Muscle layer of colon (tissue), 2 donors: ENCODE data around the gene ZNF79.

Source experiments
- H3K27ac ChIP-seq: one replicate; pipeline ENCODE4 v1.7.0; 2013; ENCODE audit warnings: low read depth, mild to moderate bottlenecking, low read length, moderate library complexity
- H3K27me3 ChIP-seq, 2 donors: one replicate each; pipeline ENCODE4 v1.7.0; 2013; ENCODE audit warnings: low read length in 2 of 2, mild to moderate bottlenecking in 2 of 2; ENCODE audit not compliant: insufficient read depth in 2 of 2, control insufficient read depth in 1 of 2
- H3K36me3 ChIP-seq: one replicate; pipeline ENCODE4 v1.7.0; 2013; ENCODE audit warnings: mild to moderate bottlenecking, low read length; ENCODE audit not compliant: insufficient read depth
- H3K4me1 ChIP-seq: one replicate; pipeline ENCODE4 v1.7.0; 2013; ENCODE audit warnings: mild to moderate bottlenecking, low read length; ENCODE audit not compliant: insufficient read depth
- H3K4me3 ChIP-seq, 2 donors: one replicate each; pipeline ENCODE4 v1.7.0; 2013; ENCODE audit warnings: low read length in 2 of 2, low read depth in 1 of 2, mild to moderate bottlenecking in 1 of 2, moderate library complexity in 1 of 2
- H3K9ac ChIP-seq: one replicate; pipeline ENCODE4 v1.7.0; 2013; ENCODE audit warnings: low read length
- H3K9me3 ChIP-seq: one replicate; pipeline ENCODE4 v1.7.0; 2013; ENCODE audit warnings: mild to moderate bottlenecking, low read length
- donor health status: abdominal sarcoma.
- donor health status: Adenocarcinoma of cecum.

ZNF79 gene

DNA sequence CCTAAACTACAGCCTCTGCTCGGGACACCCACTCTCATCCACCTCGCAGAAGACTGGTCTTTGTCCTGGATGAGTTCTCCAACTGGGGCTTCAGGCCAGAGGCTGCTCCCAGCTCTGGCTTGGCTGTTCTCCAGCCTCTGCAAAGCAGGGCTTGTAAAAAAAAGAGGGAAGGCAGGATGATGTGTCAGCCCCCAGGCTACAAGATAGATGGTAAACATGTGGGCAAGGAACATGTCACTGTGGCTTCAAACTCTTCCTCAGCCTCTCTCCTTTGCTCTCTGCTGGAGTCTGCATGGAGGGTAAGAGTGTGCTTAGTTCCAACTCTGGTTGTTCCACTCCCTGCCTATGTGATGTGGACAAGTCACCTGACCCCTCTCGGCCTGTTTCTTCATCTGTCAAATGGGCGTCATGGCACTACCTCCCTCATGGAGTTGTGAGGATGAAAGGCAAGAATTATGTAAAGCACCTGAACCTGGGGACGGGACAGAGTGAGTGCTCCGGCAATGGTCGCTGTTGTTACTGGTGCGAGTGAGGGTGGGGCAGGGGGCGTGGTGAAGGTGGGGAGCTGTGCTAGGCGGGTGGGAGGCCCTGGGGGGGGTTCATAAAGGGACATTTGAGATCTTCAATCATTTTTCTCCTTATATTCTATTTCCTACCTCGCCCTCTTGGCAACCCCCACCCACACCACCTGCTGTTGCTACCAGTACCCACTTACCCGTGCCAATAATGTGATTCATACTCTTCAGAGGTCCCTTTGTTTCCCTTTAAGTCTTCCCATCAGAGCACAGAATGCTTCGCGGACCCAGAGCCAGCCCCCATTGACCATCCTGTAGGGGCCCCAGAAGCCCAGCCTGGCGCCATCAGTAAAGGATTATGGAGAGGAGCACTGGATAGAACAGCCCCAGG lies 6.8 kb upstream of the ZNF79 start:
- Histone ChIP-seq H3K36me3 (no peaks in the 10 kb centered on the region), H3K27me3 (no peaks in the 10 kb centered on the region), H3K9ac (no peak overlapping the region), H3K4me1 (peaks cover 37% of the 10 kb centered on the region), H3K4me3 (no peak overlapping the region), H3K9me3 (no peaks in the 10 kb centered on the region), H3K27ac (peak overlapping the region; percentile 59)

DNA sequence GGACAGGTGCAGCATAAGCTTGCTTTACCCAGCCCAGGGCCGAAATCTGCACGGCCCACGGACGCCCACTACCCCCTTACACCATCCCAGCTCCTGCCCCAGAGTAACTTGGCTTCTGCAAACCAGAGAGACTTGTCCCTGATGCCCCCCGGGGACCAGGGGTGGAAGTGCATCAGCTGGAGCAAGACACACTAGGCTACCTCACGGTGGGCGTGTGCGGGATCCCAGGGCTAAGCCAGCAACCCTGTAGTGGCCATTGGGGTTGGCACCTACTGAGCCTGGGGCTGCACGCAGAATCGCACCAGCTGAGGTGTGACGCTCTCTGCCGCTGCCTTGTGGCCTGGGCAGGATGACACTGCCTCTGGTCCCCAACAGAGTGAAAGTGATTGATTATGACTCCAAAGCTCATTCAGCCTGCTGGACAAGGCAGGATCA lies 6.1 kb upstream of the ZNF79 start:
- Histone ChIP-seq H3K9ac (no peak overlapping the region), H3K27me3 (no peaks in the 10 kb centered on the region), H3K27ac (peak overlapping the region; percentile 59), H3K4me3 (no peak overlapping the region), H3K4me1 (peaks cover 43% of the 10 kb centered on the region), H3K9me3 (no peaks in the 10 kb centered on the region), H3K36me3 (no peaks in the 10 kb centered on the region)

DNA sequence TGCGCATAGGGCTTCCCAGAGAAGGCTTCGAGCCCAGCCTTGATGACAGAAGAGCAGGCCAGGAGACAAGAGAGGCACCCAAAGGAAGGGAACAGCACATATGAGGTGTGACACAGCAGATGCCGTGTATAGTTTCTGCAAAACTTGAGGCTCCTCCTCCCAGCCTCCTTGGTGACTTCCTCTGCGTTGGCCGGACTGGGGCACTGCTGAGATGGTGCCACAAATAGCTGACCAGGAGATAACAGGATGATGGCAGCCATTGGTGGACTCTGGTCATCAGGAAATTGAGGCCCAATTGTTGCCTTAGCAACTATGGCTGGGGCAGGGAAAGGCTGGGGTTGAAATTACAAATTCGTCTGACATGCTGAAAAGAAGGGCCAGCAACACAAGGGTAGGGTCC lies 4.8 kb upstream of the ZNF79 start:
- Histone ChIP-seq H3K27me3 (no peaks in the 10 kb centered on the region), H3K9me3 (no peaks in the 10 kb centered on the region), H3K4me3 (no peak overlapping the region), H3K9ac (no peak overlapping the region), H3K27ac (peak overlapping the region; percentile 75), H3K4me1 (peaks cover 46% of the 10 kb centered on the region), H3K36me3 (no peaks in the 10 kb centered on the region)

DNA sequence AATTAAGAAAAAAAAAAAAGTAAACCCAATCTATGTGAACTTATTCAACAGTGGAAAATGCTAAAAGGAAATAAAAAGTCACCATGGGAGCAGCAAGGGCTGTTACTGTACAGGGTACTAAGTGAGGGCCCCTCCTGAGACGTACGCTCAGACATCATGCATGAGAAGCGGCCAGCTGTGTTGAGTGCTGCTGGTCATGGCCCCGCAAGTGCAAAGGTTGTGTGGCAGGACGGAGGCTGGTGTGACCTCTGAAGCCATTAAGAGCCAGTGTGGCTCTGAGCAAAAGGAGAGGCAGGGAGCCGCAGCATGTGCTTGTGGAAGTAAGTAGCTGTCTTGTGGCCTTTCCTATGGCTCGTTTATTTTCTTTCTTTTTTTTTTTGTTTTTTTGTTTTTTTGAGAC lies 3.1 kb upstream of the ZNF79 start:
- Histone ChIP-seq H3K27me3 (no peaks in the 10 kb centered on the region), H3K4me1 (peaks cover 44% of the 10 kb centered on the region), H3K9ac (no peak overlapping the region), H3K36me3 (no peaks in the 10 kb centered on the region), H3K27ac (no peak overlapping the region), H3K9me3 (no peaks in the 10 kb centered on the region), H3K4me3 (no peak overlapping the region)

DNA sequence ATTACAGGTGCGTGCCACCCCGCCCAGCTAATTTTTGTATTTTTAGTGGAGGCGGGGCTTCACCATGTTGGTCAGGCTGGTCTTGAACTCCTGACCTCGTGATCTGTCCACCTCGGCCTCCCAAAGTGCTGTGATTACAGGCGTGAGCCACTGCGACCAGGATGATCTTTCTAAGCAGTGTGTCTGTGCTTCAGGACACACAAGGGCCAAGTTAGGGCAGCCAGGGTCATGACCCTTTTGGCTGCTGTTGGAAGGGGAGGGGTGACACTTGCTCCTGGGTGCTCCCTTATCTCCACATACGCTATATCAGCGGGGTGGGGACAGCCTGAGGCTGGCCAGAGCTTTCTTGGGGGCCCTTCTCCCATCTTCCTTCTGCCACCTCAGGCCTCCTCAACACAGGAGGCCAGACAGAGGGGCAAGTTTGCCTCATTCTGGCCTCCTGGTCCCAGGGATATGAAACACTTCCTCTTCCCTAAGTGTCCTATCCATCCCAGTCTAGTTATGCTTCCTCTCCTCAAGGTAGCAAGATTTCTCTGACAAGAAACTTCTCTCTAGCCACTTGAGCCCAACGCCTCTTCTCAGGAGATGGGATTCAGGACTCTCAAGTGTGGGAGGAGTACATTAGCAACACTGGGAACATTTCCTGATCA lies 1.9 kb upstream of the ZNF79 start:
- Histone ChIP-seq H3K4me3 (peak overlapping the region in 1 of 2 donors; percentile 93), H3K27me3 (no peaks in the 10 kb centered on the region), H3K4me1 (peaks cover 39% of the 10 kb centered on the region), H3K9me3 (no peaks in the 10 kb centered on the region), H3K27ac (no peak overlapping the region), H3K36me3 (no peaks in the 10 kb centered on the region), H3K9ac (peak overlapping the region; percentile 69)

DNA sequence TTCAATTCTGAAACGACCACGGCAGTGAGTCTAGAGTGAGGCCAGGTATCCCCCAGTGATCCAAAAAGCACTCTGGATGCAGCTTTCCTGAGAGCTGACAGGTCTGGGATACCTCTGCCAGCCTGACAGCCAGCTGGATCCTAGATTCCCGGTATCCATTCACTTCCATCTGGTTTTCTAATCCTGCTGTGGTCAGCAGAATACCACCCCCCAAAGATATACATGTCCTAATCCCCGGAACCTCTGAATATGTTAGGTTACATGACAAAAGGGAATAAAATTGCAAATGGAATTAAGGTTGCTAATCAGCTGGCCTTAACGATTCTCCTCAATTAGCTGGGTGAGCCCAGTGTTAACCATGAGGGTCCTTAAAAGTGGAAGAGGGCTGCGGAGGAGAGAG lies 1.4 kb upstream of the ZNF79 start:
- Histone ChIP-seq H3K4me3 (peak overlapping the region in 1 of 2 donors; percentile 93), H3K27ac (no peak overlapping the region), H3K9ac (peak overlapping the region; percentile 69), H3K27me3 (no peaks in the 10 kb centered on the region), H3K9me3 (no peaks in the 10 kb centered on the region), H3K36me3 (no peaks in the 10 kb centered on the region), H3K4me1 (peaks cover 36% of the 10 kb centered on the region)

DNA sequence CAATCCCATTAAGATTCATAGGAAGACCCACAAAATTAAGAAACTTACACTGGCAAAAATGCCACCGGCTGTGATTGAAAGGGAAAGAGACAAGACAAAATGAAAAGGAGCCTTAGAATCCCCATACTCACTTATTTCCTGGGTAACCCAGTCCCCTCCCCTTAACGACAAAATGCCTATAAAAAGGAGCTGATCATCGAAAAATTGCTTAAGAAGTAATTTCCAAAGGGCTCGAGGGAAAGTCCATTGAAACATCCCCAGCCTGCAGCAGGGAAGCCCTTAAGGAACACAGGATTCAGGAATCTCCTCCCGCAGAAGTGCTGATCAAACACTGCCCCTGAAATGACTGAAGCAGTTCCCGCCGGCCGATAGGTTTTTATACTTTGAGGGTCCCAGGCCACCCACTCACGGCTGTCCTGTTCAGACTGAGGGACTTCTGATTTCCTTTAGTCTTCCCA lies 677 bp upstream of the ZNF79 start:
- Histone ChIP-seq H3K27me3 (no peaks in the 10 kb centered on the region), H3K36me3 (peaks cover 3% of the 10 kb centered on the region), H3K27ac (peak overlapping the region; percentile 64), H3K9ac (peak overlapping the region; percentile 69), H3K9me3 (no peaks in the 10 kb centered on the region), H3K4me3 (peak overlapping the region; percentile 93), H3K4me1 (peaks cover 36% of the 10 kb centered on the region)

DNA sequence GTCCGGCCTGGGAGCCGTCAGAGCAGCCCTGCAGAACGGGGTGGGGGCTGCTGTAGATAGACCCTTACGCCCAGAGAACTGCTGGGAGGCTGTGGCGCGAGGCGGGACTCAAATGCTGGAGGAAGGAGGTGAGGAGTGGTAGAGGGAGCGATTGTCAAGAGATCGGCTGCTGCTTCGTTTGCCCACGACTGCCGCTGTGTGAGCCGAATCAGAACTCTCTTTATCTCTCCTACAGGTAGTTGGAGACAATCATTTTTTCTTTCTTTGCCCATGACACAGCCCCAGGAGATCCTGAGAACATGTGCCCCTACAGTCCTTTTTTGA lies 456 bp downstream of the ZNF79 start:
- peak overlapping the region; percentile 93 for H3K4me3 ChIP-seq
- H3K4me1 ChIP-seq = peaks cover 36% of the 10 kb centered on the region
- H3K9me3 ChIP-seq = no peaks in the 10 kb centered on the region
- H3K36me3 ChIP-seq = peaks cover 14% of the 10 kb centered on the region
- H3K27me3 ChIP-seq = no peaks in the 10 kb centered on the region
- H3K27ac ChIP-seq = peak overlapping the region; percentile 64
- H3K9ac ChIP-seq = peak overlapping the region; percentile 69

DNA sequence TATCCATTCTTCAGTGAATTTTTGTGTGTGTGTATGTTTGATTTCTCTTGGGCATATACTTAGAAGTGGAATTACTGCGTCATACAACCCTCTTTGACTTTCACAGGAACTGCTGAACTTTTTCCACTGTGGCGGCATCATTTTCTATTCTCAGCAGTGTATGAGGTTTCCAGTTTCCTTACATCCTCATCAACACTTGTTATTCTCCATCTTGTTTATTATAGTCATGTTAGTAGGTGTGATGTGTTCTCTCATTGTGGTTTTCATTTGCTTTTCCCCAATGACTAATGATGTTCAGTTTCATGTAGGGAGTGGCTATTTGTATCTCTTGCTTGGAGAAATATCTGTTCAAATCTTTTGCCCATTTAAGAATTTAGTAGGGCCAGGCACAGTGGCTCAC lies 2.6 kb downstream of the ZNF79 start:
- Histone ChIP-seq H3K4me1 (peaks cover 35% of the 10 kb centered on the region), H3K36me3 (peaks cover 26% of the 10 kb centered on the region), H3K9me3 (no peaks in the 10 kb centered on the region), H3K27ac (no peak overlapping the region), H3K9ac (no peak overlapping the region), H3K4me3 (no peak overlapping the region), H3K27me3 (no peaks in the 10 kb centered on the region)

DNA sequence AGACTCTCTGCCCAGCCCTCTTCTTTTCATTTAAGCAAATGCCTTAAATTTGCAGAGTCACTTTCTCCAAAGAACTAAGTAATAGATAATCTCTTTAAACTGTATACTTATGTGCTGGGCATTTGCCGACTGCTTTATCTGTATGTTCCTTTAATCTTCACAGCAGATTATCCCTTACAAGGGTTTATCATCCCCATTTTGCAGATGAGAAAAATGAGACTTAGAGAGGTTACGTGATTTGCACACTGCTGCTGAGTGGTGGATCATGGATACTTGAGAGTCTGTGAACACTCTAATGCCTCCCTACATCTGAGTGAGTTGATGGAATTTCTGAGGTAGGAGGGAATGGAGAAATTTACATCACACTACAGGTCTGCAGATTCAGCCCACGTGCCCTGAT lies 4.2 kb downstream of the ZNF79 start:
- Histone ChIP-seq H3K4me3 (no peak overlapping the region), H3K9me3 (no peaks in the 10 kb centered on the region), H3K27me3 (no peaks in the 10 kb centered on the region), H3K36me3 (peaks cover 26% of the 10 kb centered on the region), H3K9ac (no peak overlapping the region), H3K27ac (no peak overlapping the region), H3K4me1 (peaks cover 19% of the 10 kb centered on the region)

DNA sequence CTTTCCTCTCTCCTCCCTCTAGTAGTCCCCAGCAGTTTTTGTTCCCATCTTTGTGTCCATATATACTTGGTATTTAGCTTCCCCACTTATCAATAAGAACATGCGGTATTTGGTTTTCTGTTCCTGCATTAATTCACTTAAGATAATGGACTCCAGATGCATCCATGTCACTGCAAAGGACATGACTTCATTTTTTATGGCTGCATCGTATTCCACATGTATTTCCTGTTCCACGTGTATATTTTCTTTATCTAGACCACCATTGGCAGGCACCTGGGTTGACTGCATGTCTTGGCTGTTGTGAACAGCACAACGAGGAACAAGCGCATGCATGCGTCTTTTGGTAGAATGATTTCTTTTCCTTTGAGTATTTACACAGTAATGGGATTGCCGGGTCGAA lies 6.2 kb downstream of the ZNF79 start:
- Histone ChIP-seq H3K9me3 (no peaks in the 10 kb centered on the region), H3K36me3 (peaks cover 38% of the 10 kb centered on the region), H3K27me3 (no peaks in the 10 kb centered on the region), H3K9ac (no peak overlapping the region), H3K4me3 (no peak overlapping the region), H3K4me1 (peaks cover 13% of the 10 kb centered on the region), H3K27ac (no peak overlapping the region)
